Body of pancreas (tissue), 4 donors: Measurements from ENCODE around the gene SRPK2.

Experiments
- CTCF ChIP-seq, 7 experiments: fragments of 450-650 bp in 4 of 7; fragments of 200-600 bp in 3 of 7; sonication (generic) in 3 of 7; IDR thresholded peaks; one replicate each; pipeline ENCODE4 v1.5.1; 2016 to 2019; ENCODE audit warnings: antibody characterized with exemption in 7 of 7
- POLR2A ChIP-seq, 3 donors: fragments of 450-650 bp; IDR thresholded peaks; one replicate each; pipeline ENCODE4 v1.6.1; 2016; ENCODE audit warnings: antibody characterized with exemption in 3 of 3, mild to moderate bottlenecking in 2 of 3

GRCh38 chr7:105118612-105119600 is 269.8 kb downstream of the SRPK2 start:
- TF ChIP-seq POLR2A (IDR thresholded peaks at IDR 0.05) (no peak), CTCF (IDR thresholded peaks at IDR 0.05) (no peak)
